H1 (cell line): ENCODE measurements around the gene DCAF6. TPM values are rescaled to one million over a fixed set of nuclear protein-coding genes. Genes with fewer than 3 reads are reported as not detected.

Source experiments
- ATF2 ChIP-seq: IDR thresholded peaks from 2 replicates; pipeline ENCODE4 v1.6.1; 2012; ENCODE audit warnings: low read length, inconsistent platforms
- BACH1 ChIP-seq: IDR thresholded peaks from 2 replicates; pipeline ENCODE4 v1.6.1; 2012; ENCODE audit warnings: low read length, improper control_type of control experiment
- BCL11A ChIP-seq, 2 experiments: IDR thresholded peaks; one replicate each; pipeline ENCODE4 v1.6.1; 2011; ENCODE audit warnings: low read depth in 2 of 2, low read length in 2 of 2, mild to moderate bottlenecking in 2 of 2
- E2F6 ChIP-seq: IDR thresholded peaks from 2 replicates; pipeline ENCODE4 v1.6.1; 2012; ENCODE audit warnings: inconsistent platforms
- FOSL1 ChIP-seq: IDR thresholded peaks from 2 replicates; pipeline ENCODE4 v1.6.1; 2011; ENCODE audit warnings: mild to moderate bottlenecking, low read depth, low read length, moderate library complexity; ENCODE audit not compliant: insufficient read depth
- KDM5A ChIP-seq: fragments of 200-600 bp; IDR thresholded peaks from 2 replicates; pipeline ENCODE4 v1.7.1; 2012; ENCODE audit warnings: mild to moderate bottlenecking, low read length, inconsistent platforms, mixed read lengths
- MAX ChIP-seq: IDR thresholded peaks from 2 replicates; pipeline ENCODE4 v1.6.1; 2012; ENCODE audit warnings: inconsistent platforms
- POU5F1 ChIP-seq: IDR thresholded peaks from 2 replicates; pipeline ENCODE4 v1.6.1; 2011; ENCODE audit warnings: low read depth, mild to moderate bottlenecking, low read length, moderate library complexity
- USF2 ChIP-seq: IDR thresholded peaks from 2 replicates; pipeline ENCODE4 v1.6.1; 2011; ENCODE audit warnings: low read length, improper control_type of control experiment
- polyA plus RNA-seq, 7 experiments: library from polyadenylated mRNA; depleted of rRNA in 3 of 7; stranded (reverse) in 5 of 7; unstranded in 2 of 7; fragments of >200 nt in 5 of 7; fragments of 200-250 nt in 2 of 7; gene quantifications; 1 replicate in 5 of 7; 2 replicates in 1 of 7; 4 replicates in 1 of 7; pipeline versions ENCODE4 v1.2.1 to v1.2.3, GENCODE V29; 2011 to 2013; ENCODE audit warnings: missing spikeins in 2 of 7, mixed read lengths in 2 of 7
- total RNA-seq: library from RNA; stranded (reverse); fragmentation: NEBNext Ultra II Directional; extraction: Animal tissue kit (Norgen Biotek cat#: 25700); gene quantifications from 2 replicates; pipeline ENCODE4 v1.2.1, GENCODE V29; 2021

DCAF6 gene
- total and polyA plus RNA-seq, 2 of the 8 experiments (the other 6 are each of a cell fraction or from before 2014, with no cell fraction given), result 12.3 to 17.4 TPM

GRCh38 chr1:168032029-168032428 is 95.5 kb downstream of the DCAF6 start (continued):
- TF ChIP-seq ATF2 (no peak), E2F6 (no peak), KDM5A (no peak), USF2 (no peak), MAX (no peak), FOSL1 (no peak), BACH1 (no peak), POU5F1 (no peak), BCL11A (IDR thresholded peaks at IDR 0.05; ENCODE audit: low read depth in 2 of 2, low read length in 2 of 2) (no peak)
